Urinary bladder (tissue), 4 donors: Measurements from ENCODE around the gene C9orf43. TPM values are rescaled to one million over a fixed set of nuclear protein-coding genes. Genes with fewer than 3 reads are reported as not detected.
"Not testable (repeated sequence)": the region's sequence is repeated elsewhere in the genome, so short reads cannot be mapped to it uniquely, and the experiment has no call there.

ENCODE experiments used
- DNase-seq: peaks from one replicate; pipeline ENCODE4 v3.0.0-alpha.2; 2015; ENCODE audit errors: extremely low spot score
- H3K27ac ChIP-seq: one replicate; pipeline ENCODE4 v1.5.1; 2013; ENCODE audit warnings: low read depth, mild to moderate bottlenecking, moderate library complexity
- H3K36me3 ChIP-seq: one replicate; pipeline ENCODE4 v1.6.1; 2013; ENCODE audit warnings: mild to moderate bottlenecking, moderate library complexity; ENCODE audit not compliant: insufficient read depth
- H3K4me1 ChIP-seq: one replicate; pipeline ENCODE4 v1.6.1; 2013; ENCODE audit warnings: mild to moderate bottlenecking, moderate library complexity; ENCODE audit not compliant: insufficient read depth
- H3K4me3 ChIP-seq: one replicate; pipeline ENCODE4 v1.5.1; 2013; ENCODE audit warnings: low read depth, low read length
- WGBS: extraction: QIAGEN DNeasy Blood & Tissue Kit; methylation state at CpG from one replicate; pipeline ENCODE4 v1.1.7; 2013; 5-methylcytosine and 5-hydroxymethylcytosine counted together
- polyA plus RNA-seq: library from polyadenylated mRNA; stranded (reverse); fragments of 200-250 nt; gene quantifications from one replicate; pipeline ENCODE4 v1.2.3, GENCODE V29; 2013
- total RNA-seq: library from RNA; depleted of rRNA; stranded (reverse); fragments of >200 nt; gene quantifications from one replicate; pipeline ENCODE4 v1.2.3, GENCODE V29; 2014
- donor health status: healthy with polysubstance abuse.
- donor health status: healthy.

Gene C9orf43
- total and polyA plus RNA-seq, 2 donors: 0.14 to 0.74 TPM

DNA sequence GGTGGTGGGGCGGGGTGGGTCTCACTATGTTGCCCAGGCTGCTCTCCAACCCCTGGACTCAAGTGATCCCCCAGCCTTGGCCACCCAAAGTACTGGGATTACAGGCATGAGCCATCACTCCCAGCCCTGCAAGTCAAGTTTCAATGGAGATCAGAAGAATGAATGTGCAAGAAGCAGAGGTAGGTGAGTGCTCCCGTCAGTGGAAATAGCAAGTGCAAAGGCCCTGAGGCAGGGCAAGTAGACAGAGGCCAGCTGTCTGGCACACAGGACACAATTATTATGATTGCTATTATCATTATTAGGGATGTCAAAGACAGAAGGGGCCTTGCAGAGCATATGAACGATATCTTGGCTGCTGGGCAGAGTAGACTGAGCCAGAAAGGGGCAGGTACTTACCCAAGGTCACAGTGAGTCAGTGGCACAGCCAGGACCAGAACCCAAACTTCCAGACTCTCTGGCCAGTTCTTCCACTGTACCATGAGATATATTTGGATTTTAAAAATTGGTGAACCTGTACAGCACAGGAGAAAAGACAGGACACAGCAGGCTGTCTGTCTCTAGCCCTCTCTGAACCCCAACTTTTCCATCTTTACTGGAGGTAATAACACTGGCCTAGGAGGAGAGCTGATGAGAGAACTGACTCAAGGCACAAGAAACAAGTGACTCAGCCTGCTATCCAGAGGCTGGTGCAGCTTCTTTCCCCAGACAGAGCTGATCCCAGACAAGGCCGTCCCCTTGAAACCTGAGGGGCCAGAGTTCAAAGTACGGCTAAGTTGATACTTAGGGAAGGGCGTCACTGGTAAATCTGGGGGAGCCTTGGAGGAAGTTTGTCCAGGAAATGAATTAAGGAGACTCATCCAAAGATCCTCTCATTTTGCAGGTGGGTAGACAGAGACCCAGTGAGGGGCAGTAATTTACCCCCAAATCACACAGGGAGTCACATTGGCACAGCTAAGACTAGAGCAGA is 35.2 kb upstream of the C9orf43 start:
- H3K27ac ChIP-seq: no peak overlapping the region
- no peak for DNase-seq
- no peak overlapping the region for H3K4me3 ChIP-seq
- WGBS: 86% methylated on average over 6 of the region's 6 CpGs
- H3K4me1 ChIP-seq: no peaks in the 10 kb centered on the region
- peaks cover 4% of the 10 kb centered on the region for H3K36me3 ChIP-seq

DNA sequence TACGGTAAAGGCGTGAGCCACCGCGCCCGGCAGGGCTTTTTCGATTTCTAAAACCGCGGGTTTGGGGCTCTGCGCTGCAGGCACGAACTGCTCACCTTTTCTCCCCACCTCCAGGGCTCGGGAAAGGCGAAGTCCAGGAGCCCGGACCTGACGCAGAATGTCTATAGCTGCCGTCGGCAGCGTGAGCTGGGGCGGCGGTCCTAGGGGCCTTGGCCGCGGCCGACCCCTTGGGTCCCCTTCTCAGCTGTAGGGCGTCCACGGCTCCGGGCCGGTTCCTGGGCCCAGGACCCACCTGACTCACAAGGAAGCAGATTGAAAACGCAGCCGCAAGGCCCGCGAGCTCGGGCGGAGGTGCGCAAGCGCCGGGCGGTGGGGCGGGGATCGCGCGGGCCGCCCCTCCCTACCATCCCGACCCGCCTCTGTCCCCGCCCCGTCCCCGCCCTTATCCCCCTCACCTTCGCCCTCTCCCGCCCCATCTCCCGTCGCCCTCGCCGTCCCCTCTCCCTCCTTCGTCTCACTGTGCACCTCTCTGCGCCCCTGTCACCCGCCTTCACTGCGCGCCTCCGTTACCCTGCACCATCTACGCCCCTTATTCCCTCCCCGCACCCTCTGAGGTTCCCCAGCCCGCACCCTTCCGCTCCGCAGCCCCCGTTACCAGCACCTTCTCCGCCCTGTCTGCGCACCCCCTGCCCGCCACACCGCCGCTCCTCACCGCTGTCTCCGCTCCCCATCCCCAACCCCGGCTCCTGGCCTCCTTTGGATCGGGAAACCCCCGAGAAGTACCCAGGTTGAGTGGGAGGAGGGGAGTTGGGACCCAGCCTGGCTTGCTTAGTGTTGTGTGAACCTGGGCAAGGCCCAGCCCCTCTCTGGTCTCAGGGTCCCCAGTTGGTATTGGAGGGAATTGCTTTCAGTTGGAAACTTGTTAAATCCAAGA is 33.6 kb upstream of the C9orf43 start, which contains the start of gene HDHD3:
TSS of gene HDHD3 (minus strand) at position 353 of the 934 bp plus-strand sequence. CDS start 2,632 bp downstream, outside the sequence.
- WGBS: 1% methylated on average over 74 of the region's 74 CpGs

DNA sequence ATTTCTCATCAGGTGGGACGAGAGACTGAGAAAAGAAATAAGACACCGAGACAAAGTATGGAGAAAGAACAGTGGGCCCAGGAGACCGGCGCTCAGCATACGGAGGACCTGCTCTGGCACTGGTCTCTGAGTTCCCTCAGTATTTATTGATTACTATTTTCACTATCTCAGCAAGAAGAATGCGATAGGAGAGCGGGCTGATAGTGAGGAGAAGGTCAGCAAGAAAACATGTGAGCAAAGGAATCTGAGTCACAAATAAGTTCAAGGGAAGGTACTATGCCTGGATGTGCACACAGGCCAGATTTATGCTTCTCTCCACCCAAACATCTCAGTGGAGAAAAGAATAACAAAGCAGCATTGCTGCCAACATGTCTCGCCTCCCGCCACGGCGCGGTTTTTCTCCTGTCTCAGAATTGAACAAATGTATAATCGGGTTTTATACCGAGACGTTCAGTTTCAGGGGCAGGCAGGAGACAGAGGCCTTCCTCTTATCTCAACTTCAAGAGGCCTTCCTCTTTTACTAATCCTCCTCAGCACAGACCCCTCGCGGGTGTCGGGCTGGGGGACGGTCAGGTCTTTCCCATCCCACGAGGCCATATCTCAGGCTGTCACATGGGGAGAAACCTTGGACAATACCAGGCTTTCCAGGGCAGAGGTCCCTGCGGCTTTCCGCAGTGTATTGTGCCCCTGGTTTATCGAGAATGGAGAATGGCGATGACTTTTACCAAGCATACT is 31.3 kb upstream of the C9orf43 start:
- not testable (repeated sequence) for H3K36me3 ChIP-seq, DNase-seq, H3K4me3 ChIP-seq, H3K27ac ChIP-seq, H3K4me1 ChIP-seq
- 50% methylated on average over 24 of the region's 24 CpGs for WGBS

More for the DNA sequence above, 33.6 kb upstream of the C9orf43 start, which contains the start of gene HDHD3:
- DNase-seq: peak; percentile 46
- H3K4me1 ChIP-seq: no peaks in the 10 kb centered on the region
- peak within 1 kb of the TSS; percentile 72 for H3K27ac ChIP-seq
- H3K36me3 ChIP-seq: peaks cover 4% of the 10 kb centered on the region
- peak within 1 kb of the TSS; percentile 72 for H3K4me3 ChIP-seq

DNA sequence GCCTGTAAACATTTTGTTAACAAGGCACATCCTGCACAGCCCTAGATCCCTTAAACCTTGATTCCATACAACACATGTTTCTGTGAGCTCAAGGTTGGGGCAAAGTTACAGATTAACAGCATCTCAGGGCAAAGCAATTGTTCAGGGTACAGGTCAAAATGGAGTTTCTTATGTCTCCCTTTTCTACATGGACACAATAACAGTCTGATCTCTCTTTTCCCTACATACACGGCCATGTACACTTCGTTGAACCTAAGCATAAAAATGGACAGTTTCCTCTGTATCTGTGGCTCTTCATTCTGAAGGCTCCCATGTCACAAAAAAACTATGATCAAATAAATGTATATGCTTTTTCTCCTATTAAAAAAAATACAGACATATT is 30.7 kb upstream of the C9orf43 start:
- DNase-seq, H3K4me3 ChIP-seq, H3K27ac ChIP-seq, H3K36me3 ChIP-seq, H3K4me1 ChIP-seq: not testable (repeated sequence)
- WGBS: 83% methylated on average over 2 of the region's 2 CpGs

DNA sequence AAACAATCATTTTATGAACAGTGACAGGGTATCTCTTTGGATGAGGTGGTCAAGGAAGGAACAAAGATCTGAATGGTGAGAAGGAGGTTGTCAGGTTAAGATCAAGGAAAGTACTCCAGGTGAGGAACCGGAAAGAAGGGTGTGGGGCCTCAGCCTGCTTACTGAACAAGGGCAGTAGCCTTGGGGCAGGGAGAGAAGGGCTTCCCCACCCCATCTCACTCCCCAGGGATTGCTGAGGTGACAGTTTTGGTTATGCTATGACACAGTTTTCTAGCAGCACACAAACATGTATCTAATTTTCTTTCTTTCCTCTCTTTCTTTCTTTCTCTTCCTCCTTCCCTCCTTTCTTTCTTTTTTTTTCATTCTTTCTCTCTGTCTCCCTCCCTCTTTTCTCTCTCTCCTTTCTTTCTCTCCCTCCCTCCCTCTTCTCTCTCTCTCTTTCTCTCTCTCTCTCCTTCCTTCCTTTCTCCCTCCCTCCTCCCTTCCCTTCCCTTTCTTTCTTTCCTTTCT is 29.6 kb upstream of the C9orf43 start:
- 40% methylated on average over 1 of the region's 1 CpG for WGBS

DNA sequence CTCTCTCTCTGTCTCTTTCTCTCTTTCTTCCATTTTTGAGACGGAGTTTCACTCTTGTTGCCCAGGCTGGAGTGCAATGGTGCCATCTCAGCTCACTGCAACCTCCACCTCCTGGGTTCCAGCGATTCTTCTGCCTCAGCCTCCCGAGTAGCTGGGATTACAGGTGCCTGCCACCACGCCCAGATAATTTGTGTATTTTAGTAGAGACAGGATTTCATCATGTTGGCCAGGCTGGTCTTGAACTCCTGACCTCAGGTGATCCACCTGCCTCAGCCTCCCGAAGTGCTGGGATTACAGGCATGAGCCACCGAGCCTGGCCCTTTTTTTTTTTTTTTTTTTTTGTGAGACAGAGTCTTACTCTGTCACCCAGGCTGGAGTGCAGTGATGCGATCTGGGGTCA is 29.1 kb upstream of the C9orf43 start:
- not testable (repeated sequence) for H3K4me1 ChIP-seq, H3K4me3 ChIP-seq, H3K36me3 ChIP-seq, DNase-seq, H3K27ac ChIP-seq
- 84% methylated on average over 7 of the region's 7 CpGs for WGBS

More for the DNA sequence above, 29.6 kb upstream of the C9orf43 start:
- no peaks in the 10 kb centered on the region for H3K4me1 ChIP-seq
- no peak overlapping the region for H3K27ac ChIP-seq
- no peaks in the 10 kb centered on the region for H3K36me3 ChIP-seq
- H3K4me3 ChIP-seq: no peak overlapping the region
- DNase-seq: no peak

DNA sequence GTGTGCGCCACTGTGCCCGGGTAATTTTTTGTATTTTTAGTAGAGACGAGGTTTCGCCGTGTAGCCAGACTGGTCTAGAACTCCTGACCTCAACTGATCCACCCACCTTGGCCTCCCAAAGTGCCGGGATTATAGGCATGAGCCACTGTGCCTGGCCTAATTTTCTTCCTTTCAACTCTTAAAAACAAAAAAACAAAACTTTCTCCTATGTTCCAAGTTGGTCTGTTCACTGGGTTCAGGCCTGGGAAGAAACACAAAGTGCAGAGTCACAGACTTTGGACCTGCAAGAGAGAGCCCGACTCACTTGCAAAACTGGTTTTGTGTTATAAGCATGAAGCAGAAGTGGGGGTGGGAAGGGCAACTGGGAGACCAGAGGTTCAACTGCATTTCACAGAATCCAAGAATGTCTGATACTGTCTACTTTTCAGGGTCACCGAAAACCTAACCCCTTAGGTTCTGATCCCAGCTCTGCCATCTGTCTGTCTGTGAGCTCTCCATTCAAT is 28.6 kb upstream of the C9orf43 start:
- Histone ChIP-seq H3K36me3 (no peaks in the 10 kb centered on the region), H3K27ac (no peak overlapping the region), H3K4me1 (no peaks in the 10 kb centered on the region), H3K4me3 (no peak overlapping the region)
- WGBS: 83% methylated on average over 8 of the region's 8 CpGs
- peak; percentile 31 for DNase-seq

DNA sequence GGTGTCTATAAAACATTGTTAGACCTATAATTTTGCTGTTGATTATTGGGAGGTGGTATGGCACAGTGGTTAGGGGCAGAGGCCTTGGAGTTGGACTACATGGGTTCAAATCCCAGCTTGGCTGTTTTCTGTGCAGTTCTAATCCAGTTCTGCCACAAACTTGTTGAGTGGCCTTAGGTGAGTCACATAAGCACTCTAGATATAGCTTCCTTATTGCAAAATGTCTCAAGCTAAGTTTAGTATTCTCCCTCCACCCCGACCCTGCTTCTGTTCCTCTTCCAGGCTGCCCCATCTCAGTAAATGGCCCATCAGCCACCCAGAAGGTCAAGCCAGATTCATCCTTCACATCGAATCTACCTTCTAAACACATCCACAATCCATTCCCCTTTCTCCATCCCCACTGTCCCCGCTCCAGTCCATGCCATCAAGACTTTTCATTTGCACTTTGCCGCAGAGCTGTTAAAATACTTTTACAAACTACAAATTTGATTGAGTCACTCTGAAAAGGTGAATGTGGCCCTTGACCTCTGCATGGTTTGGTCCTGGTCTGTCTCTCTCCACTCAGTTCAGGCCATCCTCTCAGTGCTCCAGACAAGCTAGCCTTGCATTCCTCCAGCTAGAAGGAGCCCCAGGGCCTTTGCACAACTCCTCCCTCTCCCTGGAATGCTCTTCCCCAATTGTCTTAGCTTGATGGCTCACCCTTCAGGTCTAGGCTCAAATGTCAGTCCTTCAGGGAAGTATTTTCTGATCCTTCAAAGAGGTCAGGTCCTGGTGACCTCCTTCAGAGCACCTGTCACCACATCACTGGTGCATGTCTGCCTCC is 23.8 kb upstream of the C9orf43 start:
- Histone ChIP-seq H3K36me3 (peaks cover 4% of the 10 kb centered on the region), H3K4me3 (no peak overlapping the region), H3K27ac (no peak overlapping the region), H3K4me1 (no peaks in the 10 kb centered on the region)
- 94% methylated on average over 4 of the region's 4 CpGs for WGBS
- no peak for DNase-seq

DNA sequence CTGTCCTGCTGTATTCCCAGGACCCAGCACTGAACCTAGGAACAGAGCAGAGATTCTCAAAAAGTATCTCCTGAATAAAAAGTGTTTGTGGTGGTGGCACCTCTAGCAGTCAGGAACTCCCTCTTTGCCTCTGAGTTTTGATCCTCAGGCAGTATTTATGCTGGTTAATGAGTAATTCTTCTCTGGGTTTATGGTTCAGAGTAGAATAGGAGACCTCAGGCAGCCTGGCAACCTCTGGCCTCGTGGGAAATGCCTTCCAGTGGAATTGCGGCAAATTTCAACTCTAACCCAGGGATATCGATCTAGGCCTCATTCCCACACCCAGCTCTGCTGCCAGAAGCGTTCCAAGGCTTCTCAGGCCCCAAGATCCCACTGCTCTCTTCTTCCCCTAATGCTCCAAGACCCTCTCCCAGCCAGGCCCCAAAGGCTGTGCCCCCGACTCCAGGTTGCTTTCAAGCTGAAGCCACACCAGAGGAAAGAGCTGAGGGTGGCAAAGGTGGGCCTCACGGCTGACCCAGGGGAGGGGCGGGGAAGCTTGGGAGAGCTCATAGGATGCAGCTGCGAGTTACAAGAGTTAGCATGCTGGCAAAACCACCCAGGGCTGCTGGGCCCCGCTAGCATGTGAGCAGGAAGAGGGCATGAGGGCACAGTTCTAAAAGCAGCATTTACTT is 22.9 kb upstream of the C9orf43 start:
- no peak overlapping the region for H3K4me3 ChIP-seq
- no peak for DNase-seq
- H3K27ac ChIP-seq: no peak overlapping the region
- WGBS: 81% methylated on average over 9 of the region's 9 CpGs
- no peaks in the 10 kb centered on the region for H3K4me1 ChIP-seq
- peaks cover 4% of the 10 kb centered on the region for H3K36me3 ChIP-seq

DNA sequence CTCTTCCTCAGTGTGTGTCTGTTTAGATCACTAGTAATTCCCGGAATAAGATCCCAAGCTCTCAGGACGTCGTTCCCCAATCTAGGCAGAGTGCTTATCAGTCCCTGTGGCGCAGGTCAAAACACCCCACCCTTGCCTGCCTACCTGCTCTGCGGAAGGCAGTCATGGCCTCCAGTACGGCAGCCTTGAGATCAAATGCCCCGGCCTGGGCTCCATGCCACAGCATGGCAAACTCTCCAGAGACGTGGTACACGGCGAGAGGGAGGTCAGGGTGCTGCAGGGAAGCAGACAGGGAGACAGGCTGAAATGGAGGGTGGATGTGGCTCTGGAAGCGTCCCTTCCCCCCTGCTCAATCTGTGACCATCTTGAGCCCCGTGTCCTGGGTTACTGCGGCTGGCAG is 21.7 kb upstream of the C9orf43 start:
- no peak overlapping the region for H3K27ac ChIP-seq
- no peaks in the 10 kb centered on the region for H3K4me1 ChIP-seq
- H3K36me3 ChIP-seq: peaks cover 4% of the 10 kb centered on the region
- H3K4me3 ChIP-seq: no peak overlapping the region
- no peak for DNase-seq
- 92% methylated on average over 13 of the region's 13 CpGs for WGBS

DNA sequence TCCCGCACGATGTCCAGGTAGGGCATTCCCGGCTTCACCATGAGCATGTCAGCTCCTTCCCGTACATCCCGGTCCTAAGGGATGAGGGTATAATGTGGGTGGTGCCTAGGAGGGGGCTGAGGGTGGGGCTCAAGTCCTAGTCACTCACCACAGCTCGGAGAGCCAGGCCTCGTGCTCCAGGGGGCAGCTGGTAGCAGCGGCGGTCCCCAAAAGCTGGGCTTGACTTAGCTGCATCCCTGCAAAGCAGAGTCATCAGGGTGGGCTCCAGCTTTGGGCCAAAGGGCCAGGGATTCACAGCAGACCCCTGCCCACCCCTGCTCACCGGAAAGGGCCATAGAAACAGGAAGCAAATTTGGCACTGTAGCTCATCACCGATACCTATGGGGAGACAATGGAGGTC is 21.1 kb upstream of the C9orf43 start:
- peaks cover 4% of the 10 kb centered on the region for H3K36me3 ChIP-seq
- no peaks in the 10 kb centered on the region for H3K4me1 ChIP-seq
- WGBS: 95% methylated on average over 11 of the region's 11 CpGs
- H3K27ac ChIP-seq: no peak overlapping the region
- no peak for DNase-seq
- no peak overlapping the region for H3K4me3 ChIP-seq
